ENCODE results near the gene SDHB.
A peak's percentile ranks its signal among the peaks of the same experiment; 100 is the strongest.

SDHB gene

GRCh38 chr1:17080880-17081279 lies 27.0 kb upstream of the SDHB start:
- no peak overlapping the region for H3K4me3 Mint-ChIP-seq
- no peak overlapping the region for H3K27ac Mint-ChIP-seq
- no peaks in the 10 kb centered on the region for H3K9me3 Mint-ChIP-seq
- no peaks in the 10 kb centered on the region for H3K36me3 Mint-ChIP-seq (ENCODE audit: low read depth)
- TF ChIP-seq CTCF (IDR thresholded peaks at IDR 0.05): no peak
- peaks cover 8% of the 10 kb centered on the region for H3K4me1 Mint-ChIP-seq
- H3K27me3 Mint-ChIP-seq (ENCODE audit: low read depth, poor library complexity): peaks cover 28% of the 10 kb centered on the region
- DNase-seq: no peak

- Mint-ChIP-seq H3K4me3 (no peak overlapping the region), H3K36me3 (ENCODE audit: low read depth) (no peaks in the 10 kb centered on the region), H3K27me3 (ENCODE audit: low read depth, poor library complexity) (peaks cover 25% of the 10 kb centered on the region)
Measured at GRCh38 chr1:17080085-17080759, 26.4 kb upstream of the SDHB start.

GRCh38 chr1:17078991-17079868 lies 25.4 kb upstream of the SDHB start:
- DNase-seq: no peak
- Mint-ChIP-seq H3K27ac (peak overlapping the region; percentile 92), H3K4me1 (peaks cover 8% of the 10 kb centered on the region), H3K9me3 (no peaks in the 10 kb centered on the region), H3K4me3 (no peak overlapping the region), H3K27me3 (ENCODE audit: low read depth, poor library complexity) (peaks cover 22% of the 10 kb centered on the region), H3K36me3 (ENCODE audit: low read depth) (no peaks in the 10 kb centered on the region)
- no peak for TF ChIP-seq CTCF (IDR thresholded peaks at IDR 0.05)

More at GRCh38 chr1:17080085-17080759, 26.4 kb upstream of the SDHB start:
- no peak for DNase-seq
- TF ChIP-seq CTCF (IDR thresholded peaks at IDR 0.05): no peak
- Mint-ChIP-seq H3K9me3 (no peaks in the 10 kb centered on the region), H3K4me1 (peaks cover 8% of the 10 kb centered on the region), H3K27ac (no peak overlapping the region)

- peaks cover 12% of the 10 kb centered on the region for H3K27me3 Mint-ChIP-seq (ENCODE audit: low read depth, poor library complexity)
- H3K9me3 Mint-ChIP-seq: no peaks in the 10 kb centered on the region
- H3K4me3 Mint-ChIP-seq: no peak overlapping the region
- no peaks in the 10 kb centered on the region for H3K36me3 Mint-ChIP-seq (ENCODE audit: low read depth)
- peaks cover 8% of the 10 kb centered on the region for H3K4me1 Mint-ChIP-seq
- H3K27ac Mint-ChIP-seq: no peak overlapping the region
- no peak for DNase-seq
- peak; percentile 33 for TF ChIP-seq CTCF (IDR thresholded peaks at IDR 0.05)
Measured at GRCh38 chr1:17075470-17076255, 21.8 kb upstream of the SDHB start.

- H3K9me3 Mint-ChIP-seq: peaks cover under 1% of the 10 kb centered on the region
- no peaks in the 10 kb centered on the region for H3K36me3 Mint-ChIP-seq (ENCODE audit: low read depth)
Measured at GRCh38 chr1:17071794-17072193, 18.0 kb upstream of the SDHB start.

More at GRCh38 chr1:17071794-17072193, 18.0 kb upstream of the SDHB start:
- no peak for TF ChIP-seq CTCF (IDR thresholded peaks at IDR 0.05)
- Mint-ChIP-seq H3K27me3 (ENCODE audit: low read depth, poor library complexity) (peaks cover 12% of the 10 kb centered on the region), H3K4me1 (peaks cover 5% of the 10 kb centered on the region), H3K4me3 (no peak overlapping the region), H3K27ac (no peak overlapping the region)
- DNase-seq: no peak

All from nephron progenitor cell (in vitro differentiated cells).